Activated T-cell treated with anti-CD3 and anti-CD28 coated beads, Interleukin-2, amount 50 U/mL, for 4 hours (primary cell): Measurements from ENCODE around the gene KRT6B. TPM values are rescaled to one million over a fixed set of nuclear protein-coding genes. Genes with fewer than 3 reads are reported as not detected.
"Not testable (repeated sequence)": the region's sequence is repeated elsewhere in the genome, so short reads cannot be mapped to it uniquely, and the experiment has no call there.

ENCODE experiments used
- ATAC-seq, 2 donors: fragments of 200-7000 bp; cut with Tn5 transposase; one replicate each; pipeline ENCODE4 v1.10.0; 2021
- DNase-seq: peaks from one replicate; pipeline ENCODE4 v3.0.0-alpha.2; 2020
- H3K27me3 Mint-ChIP-seq: one replicate; pipeline ENCODE4 v1.8.0; 2021; ENCODE audit warnings: low read depth, mixed read lengths
- H3K36me3 Mint-ChIP-seq: one replicate; pipeline ENCODE4 v1.8.0; 2022; ENCODE audit warnings: mixed read lengths; ENCODE audit not compliant: insufficient read depth
- H3K4me1 Mint-ChIP-seq: one replicate; pipeline ENCODE4 v1.8.0; 2021; ENCODE audit warnings: low read depth, mixed read lengths
- H3K4me3 Mint-ChIP-seq: one replicate; pipeline ENCODE4 v1.8.0; 2021; ENCODE audit warnings: mild to moderate bottlenecking, moderate library complexity, mixed read lengths
- H3K9me3 Mint-ChIP-seq: one replicate; pipeline ENCODE4 v1.8.0; 2021; ENCODE audit warnings: mixed read lengths
- total RNA-seq, 3 donors: library from RNA; stranded (reverse); gene quantifications; one replicate each; pipeline ENCODE4 v1.2.1, GENCODE V29; 2021

Gene KRT6B
- total RNA-seq, 3 donors from 2014 or later, result not detected

DNA sequence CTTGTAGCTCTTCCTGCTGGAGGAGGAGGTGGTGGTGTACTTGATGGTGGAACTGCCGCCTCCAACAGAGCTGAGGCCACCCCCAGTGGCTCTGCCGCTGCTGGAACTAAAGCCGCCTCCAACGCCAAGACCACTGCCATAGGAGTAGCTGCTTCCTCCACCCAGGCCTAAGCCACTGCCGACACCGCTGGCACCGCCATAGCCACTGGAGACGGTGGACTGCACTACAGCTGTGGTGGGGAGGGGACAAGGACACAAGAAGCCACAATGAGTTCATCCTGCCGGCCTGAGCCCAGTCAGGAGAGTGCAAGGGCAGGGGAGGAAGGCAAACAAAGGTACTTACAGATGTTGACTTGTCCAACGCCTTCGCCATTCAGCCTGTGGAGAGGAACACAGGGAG is 4.8 kb downstream of the KRT6B start:
- not testable (repeated sequence) for H3K9me3 Mint-ChIP-seq, ATAC-seq, H3K4me3 Mint-ChIP-seq, H3K4me1 Mint-ChIP-seq, DNase-seq, H3K36me3 Mint-ChIP-seq
- H3K27me3 Mint-ChIP-seq, result peaks cover 19% of the 10 kb centered on the region

DNA sequence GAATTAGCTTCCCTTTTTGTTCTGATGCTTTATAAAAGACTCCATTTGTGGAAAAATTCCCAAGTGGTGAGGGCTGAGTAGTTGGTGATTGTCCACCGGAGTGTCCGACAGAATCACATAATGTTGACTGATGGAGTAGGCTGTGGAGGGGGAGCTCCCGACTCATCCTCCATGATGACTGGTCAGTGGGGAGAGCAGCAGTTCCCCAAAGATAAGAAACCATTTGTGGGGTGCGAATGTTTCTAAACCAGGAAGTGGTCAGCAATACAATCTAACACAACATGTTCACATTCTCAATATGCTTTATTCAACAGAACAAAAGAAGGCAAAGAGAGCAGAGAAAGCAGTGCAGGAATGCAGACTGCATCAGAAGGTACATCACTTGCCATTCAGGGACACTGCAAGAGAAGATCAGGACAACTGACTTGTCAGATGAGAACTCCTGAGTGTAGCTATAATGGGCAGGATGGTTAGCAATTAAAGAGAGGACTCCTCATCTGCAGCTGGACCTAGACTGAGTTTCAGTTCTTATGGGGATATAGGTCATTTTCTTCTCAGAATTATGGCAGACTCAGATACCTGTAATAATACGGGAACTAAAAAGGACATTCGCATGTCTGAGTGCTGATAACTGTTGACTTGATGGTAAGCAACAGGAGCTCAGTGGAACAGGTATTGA is 5.4 kb downstream of the KRT6B start:
- H3K9me3 Mint-ChIP-seq, result no peaks in the 10 kb centered on the region
- ATAC-seq, result no peak
- no peaks in the 10 kb centered on the region for H3K36me3 Mint-ChIP-seq
- H3K4me3 Mint-ChIP-seq, result no peak overlapping the region
- no peaks in the 10 kb centered on the region for H3K4me1 Mint-ChIP-seq
- peaks cover 26% of the 10 kb centered on the region for H3K27me3 Mint-ChIP-seq
- DNase-seq, result no peak

DNA sequence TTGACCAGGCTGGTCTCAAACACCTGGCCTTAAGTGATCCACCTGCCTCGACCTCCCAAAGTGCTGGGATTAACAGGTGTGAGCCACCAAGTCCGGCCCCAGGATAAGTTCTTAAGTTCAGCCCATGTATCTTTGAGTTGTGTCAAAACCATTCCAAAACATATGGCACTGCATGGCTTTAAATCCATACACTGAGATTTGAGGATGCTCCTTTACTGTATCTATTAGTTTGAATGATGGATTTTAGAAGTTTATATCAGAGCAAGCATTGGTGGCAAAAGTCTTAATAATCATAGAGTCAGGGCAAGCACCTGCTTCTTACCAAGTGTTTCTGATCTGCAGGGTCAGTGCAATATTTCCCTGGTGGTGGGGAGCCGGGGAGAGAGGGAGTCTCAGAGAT is 6.1 kb downstream of the KRT6B start:
- Mint-ChIP-seq H3K36me3 (no peaks in the 10 kb centered on the region), H3K27me3 (peaks cover 32% of the 10 kb centered on the region), H3K9me3 (no peaks in the 10 kb centered on the region), H3K4me3 (no peak overlapping the region), H3K4me1 (no peaks in the 10 kb centered on the region)
- ATAC-seq (no peak), DNase-seq (no peak)

DNA sequence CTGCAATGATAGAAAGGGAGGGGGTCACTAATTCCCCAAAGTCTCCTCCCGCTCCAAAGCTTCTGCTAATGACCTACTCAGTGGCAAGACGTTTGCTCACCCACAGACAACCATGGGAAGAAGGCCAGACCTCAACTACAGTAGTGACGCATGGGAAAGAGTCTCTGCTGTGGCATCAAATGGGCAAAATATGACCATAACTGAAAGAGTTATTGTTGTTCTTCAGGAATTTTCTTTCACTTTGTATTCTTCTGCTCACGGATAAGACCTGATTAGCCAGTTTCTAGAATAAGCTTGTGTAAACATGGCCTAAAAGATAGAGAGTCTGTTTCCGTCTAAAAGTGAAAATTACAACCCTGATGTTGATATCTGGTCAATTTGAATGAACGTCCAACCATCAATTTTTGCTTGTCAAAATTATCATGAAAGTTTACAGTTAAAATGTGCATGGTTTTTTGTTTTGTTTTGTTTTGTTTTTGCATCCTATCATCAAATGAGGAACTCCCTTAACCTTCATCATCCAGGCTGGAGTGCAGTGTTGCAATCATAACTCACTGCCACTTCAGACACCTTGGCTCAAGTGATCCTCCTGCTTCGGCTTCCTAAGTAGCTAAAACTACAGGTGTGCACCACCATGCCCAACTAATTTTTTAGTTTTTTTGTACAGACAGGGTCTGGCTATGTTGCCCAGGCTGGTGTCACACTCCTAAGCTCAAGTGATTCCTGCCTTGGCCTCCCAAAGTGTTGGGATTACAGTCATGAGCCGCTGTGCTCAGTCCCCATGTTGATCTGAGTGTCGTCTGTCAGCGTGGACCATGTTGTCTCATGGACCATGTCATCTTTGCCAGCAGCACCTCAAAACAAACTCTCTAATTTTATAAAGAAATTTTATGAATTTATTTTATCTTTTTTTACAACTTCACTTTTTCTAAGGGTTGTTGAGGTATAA is 7.0 kb downstream of the KRT6B start:
- Mint-ChIP-seq H3K27me3 (peaks cover 34% of the 10 kb centered on the region), H3K9me3 (no peaks in the 10 kb centered on the region), H3K4me3 (no peak overlapping the region), H3K4me1 (no peaks in the 10 kb centered on the region), H3K36me3 (no peaks in the 10 kb centered on the region)
- ATAC-seq (no peak), DNase-seq (no peak)

DNA sequence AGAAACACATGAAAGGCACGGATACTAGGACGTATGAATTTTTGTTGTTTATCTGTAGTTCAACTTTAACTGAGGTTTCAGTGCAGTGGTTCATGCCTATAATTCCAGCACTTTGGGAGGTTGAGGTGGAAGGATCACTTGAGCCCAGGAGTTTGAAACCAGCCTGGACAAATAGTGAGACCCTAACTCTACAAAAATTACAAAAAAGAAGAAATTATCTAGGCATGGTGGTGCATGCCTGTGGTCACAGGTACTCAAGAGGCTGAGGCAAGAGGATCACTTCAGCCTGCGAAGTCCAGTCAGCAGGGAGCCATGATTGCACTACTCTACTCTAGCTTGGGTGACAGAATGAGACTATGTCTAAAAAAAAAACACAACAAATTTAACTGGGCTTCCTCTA is 8.0 kb downstream of the KRT6B start:
- Mint-ChIP-seq H3K4me1 (no peaks in the 10 kb centered on the region), H3K4me3 (no peak overlapping the region), H3K27me3 (peaks cover 37% of the 10 kb centered on the region)

DNA sequence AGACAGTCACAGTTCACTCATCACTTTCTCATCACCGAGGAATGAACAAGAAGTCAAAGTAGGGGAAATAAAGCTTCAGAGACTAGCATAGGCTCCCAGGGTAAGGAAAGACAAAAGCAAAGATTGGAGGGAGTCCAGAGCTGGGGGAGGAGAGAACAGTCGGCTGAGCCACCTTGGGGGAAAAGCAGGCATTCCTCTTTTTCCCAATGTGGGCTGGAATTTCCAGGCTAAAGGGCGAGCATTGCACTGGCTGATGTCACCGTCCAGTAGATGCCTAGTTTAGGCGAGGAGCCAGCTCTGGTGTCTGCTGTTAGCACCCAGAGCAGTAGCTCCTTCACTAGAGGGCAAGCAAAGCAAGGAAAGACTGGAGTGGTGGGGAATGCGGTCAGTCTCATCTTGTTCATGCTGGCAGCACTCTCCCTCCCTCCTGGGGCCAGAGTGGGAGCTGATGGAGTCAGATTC is 9.3 kb downstream of the KRT6B start:
- Mint-ChIP-seq H3K4me3 (no peak overlapping the region), H3K4me1 (no peaks in the 10 kb centered on the region), H3K27me3 (peaks cover 37% of the 10 kb centered on the region), H3K36me3 (no peaks in the 10 kb centered on the region), H3K9me3 (no peaks in the 10 kb centered on the region)
- no peak for ATAC-seq
- DNase-seq, result no peak

More for the DNA sequence above, 8.0 kb downstream of the KRT6B start:
- no peaks in the 10 kb centered on the region for H3K9me3 Mint-ChIP-seq
- DNase-seq (no peak), ATAC-seq (no peak)
- no peaks in the 10 kb centered on the region for H3K36me3 Mint-ChIP-seq

DNA sequence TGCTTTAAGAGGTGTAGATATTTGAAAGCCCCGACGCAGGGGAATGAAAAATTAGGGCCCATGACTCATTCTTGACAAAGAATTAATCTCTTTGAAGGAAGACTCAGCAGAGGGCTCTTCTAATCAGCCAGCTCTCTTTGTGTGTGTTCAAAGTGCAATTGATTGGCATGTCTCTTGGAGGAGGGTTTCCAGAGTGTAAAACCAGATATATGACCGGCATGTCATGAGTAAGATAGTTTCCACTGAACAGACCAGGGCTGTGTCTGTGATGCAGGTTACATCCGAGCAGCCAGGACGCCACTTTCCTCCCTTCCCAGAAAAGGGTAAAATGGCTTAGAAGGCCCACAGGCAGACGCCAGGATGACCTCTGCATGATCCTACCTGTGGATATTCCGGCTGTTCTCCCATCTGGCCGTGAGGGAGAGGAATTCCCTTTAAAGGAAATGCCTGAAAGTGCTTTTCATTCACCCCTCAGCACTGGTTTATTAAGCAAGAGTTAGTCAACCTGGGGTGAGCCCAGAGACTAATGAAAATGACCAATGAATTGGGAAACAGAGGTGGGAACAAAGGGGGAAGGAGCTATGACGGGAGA is 10.5 kb downstream of the KRT6B start:
- Mint-ChIP-seq H3K27me3 (peaks cover 40% of the 10 kb centered on the region), H3K9me3 (no peaks in the 10 kb centered on the region)
- no peak for DNase-seq

DNA sequence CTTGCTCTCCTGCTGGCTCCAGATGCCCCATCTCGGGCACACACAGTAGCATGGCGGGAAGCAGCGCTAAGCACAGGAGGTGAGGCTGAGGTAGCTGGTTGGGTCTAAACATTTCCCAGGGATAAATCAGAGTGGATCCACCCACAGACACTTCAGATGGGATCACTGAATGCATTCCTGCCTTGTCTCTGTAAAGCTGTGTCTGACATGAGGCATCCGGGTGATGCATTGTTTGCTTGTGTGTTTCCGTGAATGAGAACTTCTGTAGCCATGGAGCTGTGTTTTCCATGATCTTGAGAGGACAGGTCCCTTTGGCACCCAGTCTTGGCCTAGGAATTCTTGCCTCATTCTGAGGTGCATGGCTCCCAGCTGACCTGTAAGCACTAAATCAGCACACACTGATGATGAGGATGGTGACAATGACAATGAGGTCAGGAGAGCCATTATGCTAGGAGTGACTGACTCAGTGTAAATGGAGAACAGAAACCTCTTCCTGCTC is 11.1 kb downstream of the KRT6B start:
- H3K36me3 Mint-ChIP-seq, result no peaks in the 10 kb centered on the region
- peaks cover 41% of the 10 kb centered on the region for H3K27me3 Mint-ChIP-seq
- ATAC-seq (no peak), DNase-seq (no peak)
- no peaks in the 10 kb centered on the region for H3K4me1 Mint-ChIP-seq
- H3K4me3 Mint-ChIP-seq, result no peak overlapping the region
- H3K9me3 Mint-ChIP-seq, result no peaks in the 10 kb centered on the region

More for the DNA sequence above, 10.5 kb downstream of the KRT6B start:
- H3K36me3 Mint-ChIP-seq, result no peaks in the 10 kb centered on the region
- H3K4me1 Mint-ChIP-seq, result no peaks in the 10 kb centered on the region
- H3K4me3 Mint-ChIP-seq, result no peak overlapping the region
- no peak for ATAC-seq

DNA sequence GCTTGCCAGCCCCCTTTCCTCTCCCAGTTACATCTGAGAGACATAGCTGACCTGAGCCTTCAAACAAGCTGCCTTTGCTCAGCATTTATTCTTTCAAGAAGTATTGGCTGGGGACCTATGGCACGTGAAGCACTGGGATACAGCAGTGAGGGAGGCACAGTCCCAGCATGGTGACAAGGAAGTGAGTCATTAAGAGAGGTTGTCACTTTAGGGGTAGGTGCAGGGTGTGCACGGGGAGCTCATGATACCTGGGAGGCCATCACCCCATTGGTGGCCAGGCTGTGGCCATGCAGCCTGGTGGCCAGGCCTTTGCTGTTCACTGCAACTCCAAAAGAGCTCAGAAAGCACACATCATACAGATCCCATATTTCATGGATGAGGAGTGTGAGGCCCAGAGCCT is 12.1 kb downstream of the KRT6B start:
- Mint-ChIP-seq H3K27me3 (peaks cover 47% of the 10 kb centered on the region), H3K4me1 (no peaks in the 10 kb centered on the region), H3K9me3 (no peaks in the 10 kb centered on the region), H3K4me3 (no peak overlapping the region), H3K36me3 (no peaks in the 10 kb centered on the region)
- no peak for DNase-seq
- ATAC-seq, result no peak

DNA sequence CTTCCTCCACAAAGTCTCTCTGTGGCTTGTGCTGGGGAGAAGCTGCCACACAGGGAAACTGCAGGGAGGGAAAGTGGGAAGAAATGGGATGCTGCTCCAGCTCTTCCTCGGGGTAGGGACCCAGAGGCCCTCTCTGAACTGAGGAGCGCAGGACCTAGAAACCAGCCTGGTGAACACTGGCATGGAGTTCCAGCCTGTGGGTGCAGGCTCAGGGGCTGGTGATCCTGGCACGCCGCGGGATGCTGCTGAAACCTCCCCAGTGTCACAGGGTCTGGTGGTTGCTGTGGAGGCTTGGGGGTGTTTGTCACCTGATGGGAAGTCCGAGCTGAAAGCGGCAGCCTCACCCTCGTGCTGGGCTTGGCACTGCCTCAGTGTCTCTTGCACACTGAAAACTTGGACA is 12.5 kb downstream of the KRT6B start:
- no peaks in the 10 kb centered on the region for H3K4me1 Mint-ChIP-seq
- peaks cover 48% of the 10 kb centered on the region for H3K27me3 Mint-ChIP-seq
- DNase-seq, result no peak
- H3K36me3 Mint-ChIP-seq, result no peaks in the 10 kb centered on the region
- ATAC-seq, result no peak
- no peaks in the 10 kb centered on the region for H3K9me3 Mint-ChIP-seq
- no peak overlapping the region for H3K4me3 Mint-ChIP-seq

DNA sequence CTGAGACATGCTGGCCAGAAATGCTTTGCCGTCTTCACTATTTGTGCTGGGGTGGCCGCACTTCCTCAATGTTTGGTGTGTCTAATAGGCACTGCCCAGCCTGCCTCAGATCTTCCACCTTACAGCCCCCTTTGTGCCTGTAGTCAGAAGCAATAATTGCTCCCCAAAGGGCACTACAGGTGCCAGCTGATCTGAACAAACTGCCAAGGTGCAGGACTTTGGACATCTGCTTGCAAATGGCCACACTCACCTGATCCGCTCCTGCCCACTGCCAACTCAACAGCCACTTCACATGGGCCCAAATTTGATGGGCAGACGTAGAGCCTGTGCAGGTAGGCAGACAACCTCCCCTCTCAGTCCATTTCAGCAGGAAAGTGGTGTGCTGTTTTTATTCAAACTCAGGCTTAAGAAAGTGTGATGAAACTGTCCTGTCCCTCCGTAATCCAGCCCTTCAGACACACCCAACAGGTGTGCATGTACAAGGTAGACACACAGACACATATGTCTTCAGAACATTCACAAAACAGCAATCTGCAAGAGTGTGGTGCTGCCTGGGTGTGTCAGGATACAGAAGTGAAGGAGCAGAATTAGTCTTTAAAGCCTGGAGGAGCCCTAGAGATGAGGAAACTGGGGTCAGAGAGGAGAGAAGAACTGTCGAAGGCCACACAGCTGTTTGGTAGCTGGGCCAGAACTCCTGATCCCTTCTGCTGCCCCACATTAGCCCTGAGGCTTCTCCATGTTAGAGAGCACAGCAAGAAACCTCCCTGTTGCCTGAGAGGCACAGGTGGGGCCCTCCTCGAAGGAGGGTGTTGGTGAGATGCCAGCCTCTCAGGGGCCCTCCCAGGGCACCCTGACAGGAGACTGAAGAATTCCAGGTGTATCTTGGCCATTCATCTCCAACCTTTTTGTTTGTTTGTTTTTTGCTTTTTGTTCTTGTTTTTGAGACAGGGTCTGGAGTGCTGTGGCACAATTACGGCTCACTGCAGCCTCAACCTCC is 13.3 kb downstream of the KRT6B start:
- Mint-ChIP-seq H3K4me1 (no peaks in the 10 kb centered on the region), H3K9me3 (no peaks in the 10 kb centered on the region), H3K36me3 (no peaks in the 10 kb centered on the region), H3K27me3 (peaks cover 48% of the 10 kb centered on the region), H3K4me3 (no peak overlapping the region)
- no peak for ATAC-seq
- no peak for DNase-seq

DNA sequence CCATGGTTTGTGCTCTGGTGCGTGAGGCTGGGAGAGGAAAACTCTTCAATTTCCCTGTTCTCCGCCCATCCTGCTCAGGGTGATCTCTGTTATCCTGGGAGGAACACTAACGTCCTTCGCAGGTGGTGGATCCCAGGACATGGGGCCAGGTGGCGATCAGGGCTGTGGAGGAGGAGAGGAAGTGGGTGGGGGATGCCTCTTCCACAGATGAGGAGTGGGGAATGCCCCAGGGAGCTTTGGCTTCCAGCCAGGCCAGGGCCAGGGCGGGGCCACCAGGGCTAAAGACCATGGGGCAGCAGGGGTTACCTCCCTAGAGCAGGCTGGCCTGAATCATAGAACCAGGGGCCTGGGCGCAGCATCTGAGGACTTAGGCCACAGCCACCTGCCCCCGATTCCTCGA is 14.4 kb downstream of the KRT6B start:
- no peaks in the 10 kb centered on the region for H3K4me1 Mint-ChIP-seq
- DNase-seq (no peak), ATAC-seq (no peak)
- H3K4me3 Mint-ChIP-seq, result no peak overlapping the region
- H3K36me3 Mint-ChIP-seq, result no peaks in the 10 kb centered on the region
- H3K9me3 Mint-ChIP-seq, result no peaks in the 10 kb centered on the region
- H3K27me3 Mint-ChIP-seq, result peaks cover 47% of the 10 kb centered on the region

DNA sequence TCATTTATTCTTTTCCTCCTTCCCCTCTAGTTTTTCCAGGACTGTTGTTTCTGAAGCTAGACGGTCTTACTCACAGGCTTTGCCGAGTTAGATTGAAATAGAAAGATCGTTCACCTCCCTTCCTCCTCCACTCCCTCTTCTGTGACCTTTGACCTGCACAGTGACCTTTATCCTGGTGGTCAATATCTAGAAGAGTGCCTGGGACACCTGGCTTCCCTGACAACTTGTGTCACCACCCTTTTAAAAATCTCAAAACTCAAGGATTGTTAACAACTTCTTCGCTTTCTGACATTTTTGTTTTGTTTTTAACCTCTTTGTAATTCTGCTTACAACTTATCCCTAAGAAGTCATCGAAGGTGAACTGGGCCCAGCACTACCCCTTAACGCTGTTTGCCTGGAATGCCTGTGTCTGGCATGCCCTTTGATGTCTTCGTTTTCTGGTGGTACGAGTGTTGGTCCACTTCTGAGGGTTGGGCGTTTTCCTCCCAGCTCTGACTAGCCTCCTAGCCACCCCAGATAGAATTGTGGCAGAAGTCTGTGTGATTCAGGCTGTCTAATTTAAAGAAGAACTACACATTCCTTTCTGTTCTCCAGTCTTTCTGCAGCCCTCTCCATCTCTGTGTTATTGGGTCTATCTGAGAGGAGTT is 15.0 kb downstream of the KRT6B start:
- no peaks in the 10 kb centered on the region for H3K36me3 Mint-ChIP-seq
- DNase-seq (no peak), ATAC-seq (no peak)
- no peaks in the 10 kb centered on the region for H3K9me3 Mint-ChIP-seq
- peaks cover 42% of the 10 kb centered on the region for H3K27me3 Mint-ChIP-seq
- H3K4me1 Mint-ChIP-seq, result no peaks in the 10 kb centered on the region
- H3K4me3 Mint-ChIP-seq, result no peak overlapping the region
